ENCODE data around the gene SPTB. TPM values are rescaled to one million over a fixed set of nuclear protein-coding genes. Genes with fewer than 3 reads are reported as not detected.

SPTB gene
- total and polyA plus RNA-seq, 10 of the 15 experiments (the other 5 are each of a cell fraction or from before 2014, with no cell fraction given) = under 0.01 to 0.04 (median 0.02) TPM; not detected in 4

DNA sequence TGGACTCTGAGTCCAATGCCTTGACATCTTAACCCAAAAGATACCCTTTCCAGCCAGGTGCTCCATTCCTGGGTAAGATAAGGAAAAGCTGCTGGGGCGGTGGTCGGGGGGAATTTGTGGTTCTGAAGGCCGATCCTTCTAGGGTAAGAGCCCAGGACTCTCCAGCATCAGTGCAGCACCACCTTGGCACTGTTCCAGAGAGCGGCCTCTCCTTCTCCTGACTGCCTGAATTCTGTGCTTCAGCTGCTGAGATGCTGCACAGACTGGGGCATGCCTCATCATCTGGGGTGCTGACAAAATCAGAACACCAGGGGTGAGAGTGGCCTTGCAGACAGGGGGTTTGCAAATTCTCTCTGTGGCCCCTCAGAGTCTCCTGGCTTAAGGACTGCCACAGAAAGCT lies 87.5 kb downstream of the SPTB start:
- ChIA-PET SMC1A (ENCODE audit: uncharacterized antibody, unreplicated experiment) (no interaction called here), CTCF (interaction anchor here (0.8 kb wide), 1 partner anchor 156 kb away, joined by 3 read pairs; no protein-coding TSS in a partner anchor), RAD21 (ENCODE audit: unreplicated experiment) (no interaction called here), POLR2A (no interaction called here)
- Histone ChIP-seq H3K79me2 (ENCODE audit: control insufficient read depth, insufficient read depth, low read length) (no peaks in the 10 kb centered on the region), H2AFZ (ENCODE audit: control insufficient read depth, low read depth, low read length) (no peak overlapping the region), H4K20me1 (ENCODE audit: control insufficient read depth, insufficient read depth) (no peaks in the 10 kb centered on the region), H3K4me1 (ENCODE audit: control insufficient read depth, insufficient read depth, low read length) (no peaks in the 10 kb centered on the region), H3K9me3 (replicated peaks; ENCODE audit: control insufficient read depth, insufficient read depth, low read length) (no peaks in the 10 kb centered on the region), H3K4me2 (ENCODE audit: control insufficient read depth, insufficient read depth) (no peak overlapping the region), H3K27ac (ENCODE audit: control insufficient read depth, insufficient read depth) (no peak overlapping the region), H3K4me3 (no peak overlapping the region), H3K9ac (ENCODE audit: control insufficient read depth, insufficient read depth, low read length) (no peak overlapping the region), H3K36me3 (ENCODE audit: control insufficient read depth in 2 of 2, insufficient read depth in 2 of 2, low read length in 1 of 2) (no peaks in the 10 kb centered on the region), H3K27me3 (replicated peaks in 1 of 2; ENCODE audit: control insufficient read depth in 2 of 2, insufficient read depth in 2 of 2, low read length in 1 of 2) (no peaks in the 10 kb centered on the region; a peak in 2 of 4 replicates)
- ATAC-seq (no peak), FAIRE-seq (no peak), DNase-seq (ENCODE audit: low read depth, low spot score) (no peak)
- no TSS peak for BruUV-seq (replicated peaks)
- intact Hi-C loops (cut with micrococcal nuclease; ENCODE audit: unreplicated experiment) (no loop called here), in situ Hi-C loops (cut with MboI) (no loop called here)
- 23% methylated on average over 4 of the region's 4 CpGs for WGBS (ENCODE audit: insufficient coverage, insufficient replicate concordance, low lambda C conversion rate, missing lambda C conversion rate)
- TF ChIP-seq, protein P1, sequence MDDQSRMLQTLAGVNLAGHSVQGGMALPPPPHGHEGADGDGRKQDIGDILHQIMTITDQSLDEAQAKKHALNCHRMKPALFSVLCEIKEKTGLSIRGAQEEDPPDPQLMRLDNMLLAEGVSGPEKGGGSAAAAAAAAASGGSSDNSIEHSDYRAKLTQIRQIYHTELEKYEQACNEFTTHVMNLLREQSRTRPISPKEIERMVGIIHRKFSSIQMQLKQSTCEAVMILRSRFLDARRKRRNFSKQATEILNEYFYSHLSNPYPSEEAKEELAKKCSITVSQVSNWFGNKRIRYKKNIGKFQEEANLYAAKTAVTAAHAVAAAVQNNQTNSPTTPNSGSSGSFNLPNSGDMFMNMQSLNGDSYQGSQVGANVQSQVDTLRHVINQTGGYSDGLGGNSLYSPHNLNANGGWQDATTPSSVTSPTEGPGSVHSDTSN (IDR thresholded peaks at IDR 0.05; ENCODE audit: insufficient replicate concordance, low read depth, low read length) = no peak
- TF ChIP-seq SIN3A (IDR thresholded peaks at IDR 0.05; ENCODE audit: low read depth, low read length) = no peak
- no peak for TF ChIP-seq SMAD1 (IDR thresholded peaks at IDR 0.05; ENCODE audit: low read depth, partially characterized antibody)
- TF ChIP-seq TCF3 (IDR thresholded peaks at IDR 0.05; ENCODE audit: borderline replicate concordance, insufficient read depth, low read depth, low read length) = no peak
- TF ChIP-seq, protein P2, sequence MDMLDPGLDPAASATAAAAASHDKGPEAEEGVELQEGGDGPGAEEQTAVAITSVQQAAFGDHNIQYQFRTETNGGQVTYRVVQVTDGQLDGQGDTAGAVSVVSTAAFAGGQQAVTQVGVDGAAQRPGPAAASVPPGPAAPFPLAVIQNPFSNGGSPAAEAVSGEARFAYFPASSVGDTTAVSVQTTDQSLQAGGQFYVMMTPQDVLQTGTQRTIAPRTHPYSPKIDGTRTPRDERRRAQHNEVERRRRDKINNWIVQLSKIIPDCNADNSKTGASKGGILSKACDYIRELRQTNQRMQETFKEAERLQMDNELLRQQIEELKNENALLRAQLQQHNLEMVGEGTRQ (IDR thresholded peaks at IDR 0.05; ENCODE audit: borderline replicate concordance, low read depth, low read length) = no peak
- TF ChIP-seq ZZZ3 (IDR thresholded peaks at IDR 0.05; ENCODE audit: control insufficient read depth, insufficient read length, low read depth) = no peak
- no peak for TF ChIP-seq NBN (IDR thresholded peaks at IDR 0.05)
- TF ChIP-seq, protein P3, sequence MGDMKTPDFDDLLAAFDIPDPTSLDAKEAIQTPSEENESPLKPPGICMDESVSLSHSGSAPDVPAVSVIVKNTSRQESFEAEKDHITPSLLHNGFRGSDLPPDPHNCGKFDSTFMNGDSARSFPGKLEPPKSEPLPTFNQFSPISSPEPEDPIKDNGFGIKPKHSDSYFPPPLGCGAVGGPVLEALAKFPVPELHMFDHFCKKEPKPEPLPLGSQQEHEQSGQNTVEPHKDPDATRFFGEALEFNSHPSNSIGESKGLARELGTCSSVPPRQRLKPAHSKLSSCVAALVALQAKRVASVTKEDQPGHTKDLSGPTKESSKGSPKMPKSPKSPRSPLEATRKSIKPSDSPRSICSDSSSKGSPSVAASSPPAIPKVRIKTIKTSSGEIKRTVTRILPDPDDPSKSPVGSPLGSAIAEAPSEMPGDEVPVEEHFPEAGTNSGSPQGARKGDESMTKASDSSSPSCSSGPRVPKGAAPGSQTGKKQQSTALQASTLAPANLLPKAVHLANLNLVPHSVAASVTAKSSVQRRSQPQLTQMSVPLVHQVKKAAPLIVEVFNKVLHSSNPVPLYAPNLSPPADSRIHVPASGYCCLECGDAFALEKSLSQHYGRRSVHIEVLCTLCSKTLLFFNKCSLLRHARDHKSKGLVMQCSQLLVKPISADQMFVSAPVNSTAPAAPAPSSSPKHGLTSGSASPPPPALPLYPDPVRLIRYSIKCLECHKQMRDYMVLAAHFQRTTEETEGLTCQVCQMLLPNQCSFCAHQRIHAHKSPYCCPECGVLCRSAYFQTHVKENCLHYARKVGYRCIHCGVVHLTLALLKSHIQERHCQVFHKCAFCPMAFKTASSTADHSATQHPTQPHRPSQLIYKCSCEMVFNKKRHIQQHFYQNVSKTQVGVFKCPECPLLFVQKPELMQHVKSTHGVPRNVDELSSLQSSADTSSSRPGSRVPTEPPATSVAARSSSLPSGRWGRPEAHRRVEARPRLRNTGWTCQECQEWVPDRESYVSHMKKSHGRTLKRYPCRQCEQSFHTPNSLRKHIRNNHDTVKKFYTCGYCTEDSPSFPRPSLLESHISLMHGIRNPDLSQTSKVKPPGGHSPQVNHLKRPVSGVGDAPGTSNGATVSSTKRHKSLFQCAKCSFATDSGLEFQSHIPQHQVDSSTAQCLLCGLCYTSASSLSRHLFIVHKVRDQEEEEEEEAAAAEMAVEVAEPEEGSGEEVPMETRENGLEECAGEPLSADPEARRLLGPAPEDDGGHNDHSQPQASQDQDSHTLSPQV (IDR thresholded peaks at IDR 0.05) = no peak
- no peak for TF ChIP-seq SREBF1 (IDR thresholded peaks at IDR 0.05; ENCODE audit: low read length)
- TF ChIP-seq, protein P4, sequence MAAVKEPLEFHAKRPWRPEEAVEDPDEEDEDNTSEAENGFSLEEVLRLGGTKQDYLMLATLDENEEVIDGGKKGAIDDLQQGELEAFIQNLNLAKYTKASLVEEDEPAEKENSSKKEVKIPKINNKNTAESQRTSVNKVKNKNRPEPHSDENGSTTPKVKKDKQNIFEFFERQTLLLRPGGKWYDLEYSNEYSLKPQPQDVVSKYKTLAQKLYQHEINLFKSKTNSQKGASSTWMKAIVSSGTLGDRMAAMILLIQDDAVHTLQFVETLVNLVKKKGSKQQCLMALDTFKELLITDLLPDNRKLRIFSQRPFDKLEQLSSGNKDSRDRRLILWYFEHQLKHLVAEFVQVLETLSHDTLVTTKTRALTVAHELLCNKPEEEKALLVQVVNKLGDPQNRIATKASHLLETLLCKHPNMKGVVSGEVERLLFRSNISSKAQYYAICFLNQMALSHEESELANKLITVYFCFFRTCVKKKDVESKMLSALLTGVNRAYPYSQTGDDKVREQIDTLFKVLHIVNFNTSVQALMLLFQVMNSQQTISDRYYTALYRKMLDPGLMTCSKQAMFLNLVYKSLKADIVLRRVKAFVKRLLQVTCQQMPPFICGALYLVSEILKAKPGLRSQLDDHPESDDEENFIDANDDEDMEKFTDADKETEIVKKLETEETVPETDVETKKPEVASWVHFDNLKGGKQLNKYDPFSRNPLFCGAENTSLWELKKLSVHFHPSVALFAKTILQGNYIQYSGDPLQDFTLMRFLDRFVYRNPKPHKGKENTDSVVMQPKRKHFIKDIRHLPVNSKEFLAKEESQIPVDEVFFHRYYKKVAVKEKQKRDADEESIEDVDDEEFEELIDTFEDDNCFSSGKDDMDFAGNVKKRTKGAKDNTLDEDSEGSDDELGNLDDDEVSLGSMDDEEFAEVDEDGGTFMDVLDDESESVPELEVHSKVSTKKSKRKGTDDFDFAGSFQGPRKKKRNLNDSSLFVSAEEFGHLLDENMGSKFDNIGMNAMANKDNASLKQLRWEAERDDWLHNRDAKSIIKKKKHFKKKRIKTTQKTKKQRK (IDR thresholded peaks at IDR 0.05; ENCODE audit: low read depth, low read length) = no peak
- no peak for TF ChIP-seq TBL1XR1 (IDR thresholded peaks at IDR 0.05; ENCODE audit: low read depth, low read length)
- no peak for TF ChIP-seq RFX5 (IDR thresholded peaks at IDR 0.05; ENCODE audit: low read depth, low read length)
- no peak for TF ChIP-seq NR2F1 (conservative IDR thresholded peaks at IDR 0.05)
- TF ChIP-seq MEF2B (IDR thresholded peaks at IDR 0.05; ENCODE audit: partially characterized antibody, poor library complexity, severe bottlenecking) = no peak
- no peak for TF ChIP-seq IKZF1 (conservative IDR thresholded peaks at IDR 0.05)
- TF ChIP-seq CREB1 (IDR thresholded peaks at IDR 0.05; ENCODE audit: low read depth) = no peak
